GM18907 (cell line): ENCODE measurements around the gene FHOD3.
"Not testable (repeated sequence)": the region's sequence is repeated elsewhere in the genome, so short reads cannot be mapped to it uniquely, and the experiment has no call there.

Source experiments
- ATAC-seq: cut with Tn5 transposase; IDR thresholded peaks from one replicate; pipeline ENCODE4 v1.9.1; 2021; ENCODE audit warnings: mild to moderate bottlenecking, moderate library complexity; ENCODE audit not compliant: unreplicated experiment

The FHOD3 gene

DNA sequence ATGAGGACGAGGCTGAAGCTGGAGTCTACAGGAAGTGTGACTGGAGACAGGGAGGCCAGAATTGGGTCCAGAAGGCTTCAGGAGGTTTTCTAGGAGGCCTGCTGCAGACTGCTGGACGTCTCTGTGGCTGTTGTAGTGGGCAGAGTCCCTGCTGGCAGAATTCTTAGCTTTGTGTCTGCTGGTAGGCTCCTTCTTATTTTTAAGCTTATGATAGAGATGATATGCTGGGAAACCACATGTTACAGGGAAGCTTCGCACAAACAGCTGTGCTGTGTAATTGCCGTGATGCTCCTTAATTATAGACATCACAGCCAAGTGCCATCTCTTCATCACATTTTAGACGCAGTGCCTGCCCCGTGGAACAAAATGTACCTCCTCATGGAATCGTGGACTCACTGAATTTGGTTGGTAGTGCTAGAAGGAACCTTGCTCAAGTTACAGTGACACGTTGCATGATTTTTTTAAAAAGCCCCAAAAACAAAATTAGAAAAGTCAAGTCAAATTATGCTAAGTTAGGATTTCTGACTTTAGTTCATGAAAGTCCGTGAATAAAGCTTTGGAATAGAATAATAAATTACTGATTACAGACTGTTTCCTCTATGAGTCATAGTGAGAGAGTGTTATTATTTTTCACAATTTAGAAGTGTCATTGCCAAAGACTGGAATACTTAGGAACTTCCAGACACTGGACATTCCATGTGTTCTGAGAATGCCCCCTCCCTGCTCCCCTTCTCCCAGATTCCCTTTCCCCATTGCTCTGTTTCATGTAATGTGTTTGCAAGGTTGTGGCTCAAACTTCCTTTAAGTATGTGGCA lies 144.1 kb downstream of the FHOD3 start:
- no peak for ATAC-seq

GRCh38 chr18:36442717-36443116 lies 145.2 kb downstream of the FHOD3 start:
- no peak for ATAC-seq

GRCh38 chr18:36446059-36446458 lies 148.5 kb downstream of the FHOD3 start:
- ATAC-seq: no peak

GRCh38 chr18:36448384-36449290 lies 151.1 kb downstream of the FHOD3 start:
- no peak for ATAC-seq

GRCh38 chr18:36449451-36449850 lies 151.9 kb downstream of the FHOD3 start:
- ATAC-seq: no peak

DNA sequence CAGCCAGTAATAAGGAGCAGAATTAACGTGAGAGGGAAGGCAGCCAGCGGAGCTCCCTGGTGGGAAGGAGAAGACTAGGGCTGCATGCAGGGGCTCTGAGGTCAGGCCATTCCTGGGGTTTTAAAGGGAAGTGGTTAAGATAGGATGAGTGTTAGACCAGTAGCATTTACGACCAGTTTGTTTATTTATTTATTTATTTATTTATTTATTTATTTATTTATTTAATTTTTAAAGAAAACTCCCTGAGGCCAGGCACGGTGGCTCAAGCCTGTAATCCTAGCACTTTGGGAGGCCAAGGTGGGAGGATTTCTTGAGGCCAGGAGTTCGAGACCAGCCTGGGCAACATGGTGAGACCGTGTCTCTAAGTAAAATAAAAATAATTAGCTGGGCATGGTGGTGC lies 152.8 kb downstream of the FHOD3 start:
- ATAC-seq: no peak

DNA sequence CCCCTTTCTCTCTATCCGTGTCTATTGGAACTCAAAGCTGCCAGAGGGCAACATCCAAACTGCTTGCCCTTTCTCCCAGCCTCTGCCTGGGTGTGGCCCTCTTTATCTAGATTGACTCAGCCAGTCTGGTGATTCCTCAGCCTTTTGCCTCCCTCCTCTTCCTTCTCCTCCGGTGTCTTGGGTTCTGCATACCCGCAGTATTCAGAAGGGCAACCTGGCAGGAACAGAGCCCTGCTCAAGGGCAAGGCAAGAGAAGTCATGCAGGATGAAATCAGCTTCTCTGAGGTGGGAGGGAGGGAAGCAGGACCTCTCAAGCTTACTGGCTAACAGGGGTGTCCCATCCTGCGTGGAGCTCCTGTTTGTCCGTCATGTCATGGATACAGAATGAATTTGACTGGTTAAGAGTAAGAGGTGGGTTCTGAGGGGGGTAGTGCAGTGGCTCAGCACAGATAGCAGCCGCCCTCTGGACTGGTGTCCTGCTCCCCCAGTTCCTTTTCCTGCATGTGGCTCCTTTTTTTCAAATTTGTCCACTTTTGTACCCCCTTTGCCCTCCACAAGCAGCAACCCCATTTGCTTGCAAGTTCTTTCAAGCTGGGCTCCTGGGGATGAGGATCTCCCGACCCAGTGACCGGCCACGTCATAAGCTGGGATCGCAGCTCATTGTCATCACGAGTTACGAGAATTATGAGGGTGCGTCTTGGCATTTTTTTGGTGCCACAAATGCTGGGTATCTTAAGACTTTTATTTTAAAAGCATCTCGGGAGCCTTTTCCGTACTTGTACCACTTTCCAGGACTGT lies 154.1 kb downstream of the FHOD3 start:
- no peak for ATAC-seq

- ATAC-seq: no peak
These were observed 156.7 kb downstream of the FHOD3 start for GRCh38 chr18:36454245-36454644.

DNA sequence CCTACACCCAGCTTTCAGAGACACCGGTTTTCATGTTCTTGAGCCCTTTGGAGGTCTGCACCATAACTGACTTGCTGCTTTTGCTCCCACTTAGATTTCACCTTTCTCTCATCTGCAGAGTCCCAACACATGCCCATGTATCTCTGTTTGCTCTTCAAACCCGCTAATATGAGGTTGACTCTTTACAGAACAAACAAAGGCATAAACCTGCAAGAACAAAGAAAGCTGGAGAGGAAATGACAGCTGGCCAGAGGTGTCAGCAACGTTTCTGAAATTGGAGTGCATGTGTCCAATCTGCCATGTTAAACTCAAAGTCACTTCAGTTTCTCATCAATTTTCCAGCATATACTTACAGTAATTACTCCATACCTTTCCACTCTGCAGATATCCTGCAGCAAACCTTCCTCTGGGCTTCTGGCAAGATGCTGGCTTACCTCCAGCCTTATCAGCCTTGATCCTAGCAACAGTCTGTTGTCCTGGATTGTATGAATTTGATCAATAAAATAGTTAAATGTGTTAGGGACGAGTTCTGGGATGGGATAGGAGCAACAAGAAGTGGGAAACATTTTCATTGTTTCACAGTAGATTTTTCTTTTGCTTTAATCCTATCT lies 157.4 kb downstream of the FHOD3 start:
- ATAC-seq: no peak

DNA sequence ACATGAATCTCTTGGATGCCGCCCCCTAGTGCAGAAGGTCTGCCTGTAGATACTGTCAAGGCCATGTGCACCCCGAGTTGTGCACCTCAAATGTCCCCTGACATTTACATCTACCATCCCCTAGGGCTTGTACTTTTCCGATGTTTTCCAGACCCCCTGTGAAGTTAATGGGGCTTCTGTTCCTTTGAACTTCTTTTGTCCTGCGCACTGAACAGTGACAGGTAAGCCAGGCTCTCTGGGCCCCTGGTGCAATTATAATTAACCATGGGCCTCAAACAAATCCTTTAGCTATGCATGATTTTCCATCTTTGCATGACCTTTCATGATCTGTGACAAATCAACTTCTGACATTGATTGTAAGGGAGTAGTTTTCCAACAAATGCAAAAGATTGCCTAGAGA lies 158.4 kb downstream of the FHOD3 start:
- ATAC-seq: no peak

GRCh38 chr18:36456622-36457021 lies 159.1 kb downstream of the FHOD3 start:
- no peak for ATAC-seq

DNA sequence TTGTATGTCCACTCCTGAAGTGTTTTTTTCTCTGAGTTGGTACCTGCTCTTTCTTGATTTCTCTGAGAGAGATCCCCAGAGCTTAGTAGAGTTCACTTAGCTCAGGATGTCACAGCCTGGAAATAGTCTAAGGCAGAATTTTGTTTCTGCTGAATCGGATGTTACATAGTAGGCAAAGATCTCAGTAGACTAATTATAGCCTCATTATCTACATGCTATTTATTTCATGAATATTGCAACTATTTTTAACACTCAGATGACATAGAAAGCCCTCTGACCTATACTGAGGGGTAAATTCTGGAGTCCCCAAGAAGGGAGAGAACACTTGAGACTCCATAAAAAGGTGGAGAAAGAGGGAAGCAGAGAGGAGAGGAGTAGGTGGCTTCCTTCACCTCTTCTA lies 160.2 kb downstream of the FHOD3 start:
- ATAC-seq: no peak

- no peak for ATAC-seq
These were observed 160.8 kb downstream of the FHOD3 start for GRCh38 chr18:36458306-36458705.

GRCh38 chr18:36459203-36459602 lies 161.7 kb downstream of the FHOD3 start:
- ATAC-seq: no peak

GRCh38 chr18:36459786-36460185 lies 162.3 kb downstream of the FHOD3 start:
- ATAC-seq: no peak

GRCh38 chr18:36460324-36460850 lies 162.9 kb downstream of the FHOD3 start:
- no peak for ATAC-seq

- no peak for ATAC-seq
These were observed 163.3 kb downstream of the FHOD3 start for GRCh38 chr18:36460854-36461253.

DNA sequence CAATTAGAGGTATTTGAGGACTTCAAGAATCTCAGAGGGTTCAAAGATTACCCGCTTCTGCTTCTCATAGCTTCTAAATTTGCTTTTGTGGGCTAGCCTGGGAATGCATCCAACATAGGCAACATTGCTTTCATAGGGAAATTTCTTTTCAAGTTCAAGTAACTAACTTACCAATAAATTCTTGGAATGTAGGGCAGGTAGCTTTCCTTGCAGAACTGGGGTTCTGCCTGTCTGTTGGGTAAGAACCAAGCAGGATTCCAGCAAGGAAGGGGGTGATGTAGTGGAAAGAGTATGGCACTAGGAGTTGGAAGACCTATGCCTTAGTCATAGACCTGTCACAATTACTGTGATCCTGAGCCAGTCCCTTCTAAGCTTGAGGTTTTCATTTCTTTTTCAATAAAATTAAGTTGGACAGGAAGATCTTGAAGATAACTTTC lies 164.1 kb downstream of the FHOD3 start:
- ATAC-seq: no peak

GRCh38 chr18:36463516-36463915 lies 166.0 kb downstream of the FHOD3 start:
- not testable (repeated sequence) for ATAC-seq

GRCh38 chr18:36464126-36464651 lies 166.7 kb downstream of the FHOD3 start:
- no peak for ATAC-seq
